HL-60 (cell line): Measurements from ENCODE around the gene GUCY2F.

ENCODE experiments used
- CTCF ChIP-seq: IDR thresholded peaks from one replicate; pipeline ENCODE4 v1.5.1; 2011; ENCODE audit warnings: low read length, control low read depth, inconsistent platforms; ENCODE audit not compliant: insufficient read depth
- REST ChIP-seq: IDR thresholded peaks from 2 replicates; pipeline ENCODE4 v1.6.1; 2012; ENCODE audit warnings: low read depth; ENCODE audit not compliant: insufficient replicate concordance

GRCh38 chrX:109350551-109350950 is 131.3 kb downstream of the GUCY2F start:
- no peak for TF ChIP-seq REST
- no peak for TF ChIP-seq CTCF
